GM10248 (cell line): Measurements from ENCODE around the gene FLRT2.

Experiments
- CTCF ChIA-PET: fragments of 300-600 bp; sonication (Branson Sonifier 250); formaldehyde crosslinking; extraction: SDS; loops from one replicate; lab custom pipeline; 2021; ENCODE audit warnings: antibody characterized with exemption; lab: Yijun Ruan, JAX
- POLR2A ChIA-PET: fragments of 350-650 bp; sonication (Branson Sonifier 250); formaldehyde crosslinking; extraction: SDS; loops from one replicate; lab custom pipeline; 2020; ENCODE audit warnings: antibody characterized with exemption; lab: Yijun Ruan, JAX
- DNase-seq: peaks from one replicate; pipeline ENCODE4 v3.0.0; 2012; ENCODE audit errors: extremely low spot score
- CTCF ChIP-seq: IDR thresholded peaks from 2 replicates; pipeline ENCODE4 v1.5.1; 2012; ENCODE audit warnings: mild to moderate bottlenecking, low read depth; ENCODE audit errors: extremely low read depth, missing control alignments, control extremely low read depth

The FLRT2 gene

GRCh38 chr14:85701116-85701515 lies 171.2 kb downstream of the FLRT2 start:
- CTCF ChIA-PET = interaction anchor here (1.4 kb wide), 1 partner anchor 23 kb away, joined by 4 read pairs; no protein-coding TSS in a partner anchor
- no peak for DNase-seq
- POLR2A ChIA-PET = no interaction called here
- no peak for TF ChIP-seq CTCF

GRCh38 chr14:85701763-85702162 lies 171.8 kb downstream of the FLRT2 start:
- ChIA-PET POLR2A (no interaction called here), CTCF (interaction anchor here (1.4 kb wide), 1 partner anchor 22 kb away, joined by 4 read pairs; no protein-coding TSS in a partner anchor)
- TF ChIP-seq CTCF = no peak
- no peak for DNase-seq

GRCh38 chr14:85702191-85702590 lies 172.2 kb downstream of the FLRT2 start:
- TF ChIP-seq CTCF = no peak
- no peak for DNase-seq
- POLR2A ChIA-PET = no interaction called here
- CTCF ChIA-PET = interaction anchor here (1.4 kb wide), 1 partner anchor 22 kb away, joined by 4 read pairs; no protein-coding TSS in a partner anchor

GRCh38 chr14:85702997-85703396 lies 173.1 kb downstream of the FLRT2 start:
- ChIA-PET POLR2A (no interaction called here), CTCF (no interaction called here)

More at GRCh38 chr14:85702997-85703396, 173.1 kb downstream of the FLRT2 start:
- DNase-seq = no peak
- no peak for TF ChIP-seq CTCF
